ENCODE measurements around the gene FARSB.

DNA sequence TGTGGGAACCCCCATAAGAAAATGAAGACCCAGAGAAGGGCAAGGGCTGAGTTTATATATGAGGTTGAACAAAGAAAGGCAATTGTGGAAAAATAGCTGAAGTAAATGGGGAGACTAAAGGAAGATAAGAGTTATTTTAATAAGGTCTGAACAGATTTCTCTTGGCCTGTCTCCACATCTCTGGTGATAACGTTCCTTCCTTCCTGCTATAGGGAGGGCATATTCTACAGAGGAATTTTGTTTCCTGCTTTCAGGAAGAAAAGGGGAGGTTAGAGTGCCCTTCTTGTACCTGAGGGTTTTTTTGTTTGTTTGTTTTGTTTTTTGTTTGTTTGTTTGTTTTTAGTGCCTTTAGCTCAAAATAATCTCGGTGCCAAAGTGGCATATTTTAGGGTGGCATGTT is 47.2 kb upstream of the FARSB start:
- TF ChIP-seq TAF1 (IDR thresholded peaks at IDR 0.05; ENCODE audit: borderline replicate concordance, low read depth, low read length) (no peak), POLR2AphosphoS5 (IDR thresholded peaks at IDR 0.05; ENCODE audit: low read depth, low read length) (no peak)
